GM21526 (cell line): ENCODE data around the gene TMPRSS15.

Source experiments
- ATAC-seq: cut with Tn5 transposase; IDR thresholded peaks from one replicate; pipeline ENCODE4 v1.9.1; 2021; ENCODE audit warnings: moderate library complexity; ENCODE audit not compliant: unreplicated experiment, low FRiP score

TMPRSS15 gene

GRCh38 chr21:18350216-18350615, 53.4 kb downstream of the TMPRSS15 start:
- no peak for ATAC-seq

- no peak for ATAC-seq
These were observed 54.1 kb downstream of the TMPRSS15 start for GRCh38 chr21:18349468-18349867.

- no peak for ATAC-seq
These were observed 63.1 kb downstream of the TMPRSS15 start for GRCh38 chr21:18340387-18340942.

- no peak for ATAC-seq
These were observed 67.8 kb downstream of the TMPRSS15 start for GRCh38 chr21:18335651-18336236.

GRCh38 chr21:18334066-18334465, 69.5 kb downstream of the TMPRSS15 start:
- no peak for ATAC-seq

GRCh38 chr21:18318156-18318555, 85.4 kb downstream of the TMPRSS15 start:
- no peak for ATAC-seq

- ATAC-seq, result no peak
These were observed 105.4 kb downstream of the TMPRSS15 start for GRCh38 chr21:18298228-18298627.

GRCh38 chr21:18294100-18294499, 109.5 kb downstream of the TMPRSS15 start:
- no peak for ATAC-seq

- no peak for ATAC-seq
These were observed 113.7 kb downstream of the TMPRSS15 start for GRCh38 chr21:18289876-18290275.

GRCh38 chr21:18285379-18285778, 118.2 kb downstream of the TMPRSS15 start:
- ATAC-seq, result no peak

GRCh38 chr21:18275781-18276180, 127.8 kb downstream of the TMPRSS15 start:
- no peak for ATAC-seq

GRCh38 chr21:18274370-18274769, 129.2 kb downstream of the TMPRSS15 start:
- ATAC-seq, result no peak

- no peak for ATAC-seq
These were observed 130.2 kb downstream of the TMPRSS15 start for GRCh38 chr21:18273400-18273799.

- no peak for ATAC-seq
These were observed 133.7 kb downstream of the TMPRSS15 start for GRCh38 chr21:18269856-18270255.

- ATAC-seq, result no peak
These were observed 134.7 kb downstream of the TMPRSS15 start for GRCh38 chr21:18268906-18269305.

- ATAC-seq, result no peak
These were observed 136.1 kb downstream of the TMPRSS15 start for GRCh38 chr21:18267496-18267895.

GRCh38 chr21:18265944-18266343, 137.6 kb downstream of the TMPRSS15 start:
- ATAC-seq, result no peak

- no peak for ATAC-seq
These were observed 149.8 kb downstream of the TMPRSS15 start for GRCh38 chr21:18253799-18254198.

GRCh38 chr21:18253221-18253620, 150.4 kb downstream of the TMPRSS15 start:
- no peak for ATAC-seq

- no peak for ATAC-seq
These were observed 150.9 kb downstream of the TMPRSS15 start for GRCh38 chr21:18252680-18253079.

GRCh38 chr21:18252256-18252655, 151.3 kb downstream of the TMPRSS15 start:
- no peak for ATAC-seq

GRCh38 chr21:18251065-18251464, 152.5 kb downstream of the TMPRSS15 start:
- ATAC-seq, result no peak

- ATAC-seq, result no peak
These were observed 153.9 kb downstream of the TMPRSS15 start for GRCh38 chr21:18249672-18250071.
